ENCODE measurements around the gene C6orf120.

DNA sequence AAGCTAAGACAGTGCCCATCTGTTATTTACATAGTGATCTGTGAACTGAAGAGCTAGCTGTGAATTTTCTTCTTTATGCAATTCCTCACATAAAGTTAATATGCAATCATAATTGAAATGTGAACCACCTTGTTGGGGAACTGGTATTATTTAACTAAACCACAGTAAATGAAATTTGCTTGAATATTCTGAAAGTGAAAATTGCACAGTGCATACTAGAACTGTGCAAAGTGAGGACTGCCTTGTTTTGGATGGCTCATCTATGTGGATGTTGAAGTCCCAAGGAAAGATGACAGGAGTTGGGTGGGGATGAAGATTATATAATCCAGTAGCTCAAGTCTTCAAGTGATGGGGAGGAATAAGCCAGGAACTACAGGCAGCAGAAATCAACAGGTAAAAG is 28.0 kb downstream of the C6orf120 start:
- TF ChIP-seq, protein P1, sequence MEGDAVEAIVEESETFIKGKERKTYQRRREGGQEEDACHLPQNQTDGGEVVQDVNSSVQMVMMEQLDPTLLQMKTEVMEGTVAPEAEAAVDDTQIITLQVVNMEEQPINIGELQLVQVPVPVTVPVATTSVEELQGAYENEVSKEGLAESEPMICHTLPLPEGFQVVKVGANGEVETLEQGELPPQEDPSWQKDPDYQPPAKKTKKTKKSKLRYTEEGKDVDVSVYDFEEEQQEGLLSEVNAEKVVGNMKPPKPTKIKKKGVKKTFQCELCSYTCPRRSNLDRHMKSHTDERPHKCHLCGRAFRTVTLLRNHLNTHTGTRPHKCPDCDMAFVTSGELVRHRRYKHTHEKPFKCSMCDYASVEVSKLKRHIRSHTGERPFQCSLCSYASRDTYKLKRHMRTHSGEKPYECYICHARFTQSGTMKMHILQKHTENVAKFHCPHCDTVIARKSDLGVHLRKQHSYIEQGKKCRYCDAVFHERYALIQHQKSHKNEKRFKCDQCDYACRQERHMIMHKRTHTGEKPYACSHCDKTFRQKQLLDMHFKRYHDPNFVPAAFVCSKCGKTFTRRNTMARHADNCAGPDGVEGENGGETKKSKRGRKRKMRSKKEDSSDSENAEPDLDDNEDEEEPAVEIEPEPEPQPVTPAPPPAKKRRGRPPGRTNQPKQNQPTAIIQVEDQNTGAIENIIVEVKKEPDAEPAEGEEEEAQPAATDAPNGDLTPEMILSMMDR (IDR thresholded peaks at IDR 0.05) = no peak
- TF ChIP-seq EP300 (IDR thresholded peaks at IDR 0.05) = no peak
- no peak for TF ChIP-seq POLR2A (IDR thresholded peaks at IDR 0.05; ENCODE audit: low read depth)
- TF ChIP-seq POLR2AphosphoS5 (IDR thresholded peaks at IDR 0.05) = no peak

Measured in esophagus muscularis mucosa (tissue), 4 donors.